Measurements from ENCODE around the gene TEX11. TPM values are rescaled to one million over a fixed set of nuclear protein-coding genes. Genes with fewer than 3 reads are reported as not detected.

Gene TEX11
- total and polyA plus RNA-seq, 9 of the 15 experiments (the other 6 are each of a cell fraction or from before 2014, with no cell fraction given) = 0.27 to 1.1 (median 0.45) TPM

DNA sequence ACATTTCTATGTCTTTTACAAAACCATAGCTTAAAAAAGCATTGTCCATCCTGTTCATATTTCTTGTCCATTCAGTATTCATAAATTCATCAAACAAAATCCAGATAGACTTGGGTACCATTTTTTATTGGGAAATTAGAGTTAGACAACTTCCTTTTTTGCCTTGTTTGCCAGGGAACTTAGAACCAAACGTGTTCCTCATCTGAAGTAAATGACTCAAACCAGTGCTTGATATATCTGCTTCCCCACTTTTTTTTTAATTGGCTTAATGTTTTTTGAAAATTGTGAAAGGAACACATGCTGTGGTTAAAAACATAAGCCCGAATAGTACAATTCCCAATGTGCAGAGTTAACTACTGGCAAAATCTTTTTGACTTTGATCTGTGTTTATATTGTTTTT, 419.7 kb downstream of the TEX11 start:
- H3K4me1 ChIP-seq (replicated peaks in 1 of 2; ENCODE audit: control insufficient read depth in 2 of 2, insufficient read depth in 2 of 2, low read length in 2 of 2) = no peaks in the 10 kb centered on the region
- DNase-seq (ENCODE audit: extremely low read depth in 1 of 4, low spot score in 3 of 4) (no peak), ATAC-seq (no peak), FAIRE-seq (no peak)
- H3K9me3 ChIP-seq (replicated peaks; ENCODE audit: control insufficient read depth, insufficient read depth, low read depth, low read length) = no peaks in the 10 kb centered on the region
- H2AFZ ChIP-seq (ENCODE audit: low read depth, low read length) = no peak overlapping the region
- H3K27me3 ChIP-seq (ENCODE audit: control insufficient read depth in 2 of 2, insufficient read depth in 2 of 2, low read length in 2 of 2) = no peaks in the 10 kb centered on the region
- H4K20me1 ChIP-seq (replicated peaks; ENCODE audit: control insufficient read depth, insufficient read depth, low read length) = no peaks in the 10 kb centered on the region
- WGBS (ENCODE audit: insufficient coverage, low coverage, missing lambda C conversion rate) = 22% methylated on average over 2 of the region's 2 CpGs
- no peak overlapping the region for H3K27ac ChIP-seq (ENCODE audit: extremely low read depth, low read depth, low read length)
- ChIA-PET CTCF (ENCODE audit: low intra/inter-chr PET ratio) (no interaction called here), POLR2A (no interaction called here)
- no peaks in the 10 kb centered on the region for H3K36me3 ChIP-seq (ENCODE audit: control insufficient read depth, insufficient read depth, low read length)
- H3K79me2 ChIP-seq (ENCODE audit: control insufficient read depth, insufficient read depth, low read length) = no peaks in the 10 kb centered on the region
- no peak overlapping the region for H3K4me3 ChIP-seq
- in situ Hi-C loops (cut with MboI) = no loop called here
- no peak for TF ChIP-seq XRCC5 (IDR thresholded peaks at IDR 0.05; ENCODE audit: low read depth, low read length)
- no peak for TF ChIP-seq ZNF140 (CRISPR knock-in tag; IDR thresholded peaks at IDR 0.05)
- TF ChIP-seq, protein P1, sequence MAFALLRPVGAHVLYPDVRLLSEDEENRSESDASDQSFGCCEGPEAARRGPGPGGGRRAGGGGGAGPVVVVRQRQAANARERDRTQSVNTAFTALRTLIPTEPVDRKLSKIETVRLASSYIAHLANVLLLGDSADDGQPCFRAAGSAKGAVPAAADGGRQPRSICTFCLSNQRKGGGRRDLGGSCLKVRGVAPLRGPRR (CRISPR knock-in tag; IDR thresholded peaks at IDR 0.05) = no peak
- TF ChIP-seq, protein P2, sequence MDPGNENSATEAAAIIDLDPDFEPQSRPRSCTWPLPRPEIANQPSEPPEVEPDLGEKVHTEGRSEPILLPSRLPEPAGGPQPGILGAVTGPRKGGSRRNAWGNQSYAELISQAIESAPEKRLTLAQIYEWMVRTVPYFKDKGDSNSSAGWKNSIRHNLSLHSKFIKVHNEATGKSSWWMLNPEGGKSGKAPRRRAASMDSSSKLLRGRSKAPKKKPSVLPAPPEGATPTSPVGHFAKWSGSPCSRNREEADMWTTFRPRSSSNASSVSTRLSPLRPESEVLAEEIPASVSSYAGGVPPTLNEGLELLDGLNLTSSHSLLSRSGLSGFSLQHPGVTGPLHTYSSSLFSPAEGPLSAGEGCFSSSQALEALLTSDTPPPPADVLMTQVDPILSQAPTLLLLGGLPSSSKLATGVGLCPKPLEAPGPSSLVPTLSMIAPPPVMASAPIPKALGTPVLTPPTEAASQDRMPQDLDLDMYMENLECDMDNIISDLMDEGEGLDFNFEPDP (CRISPR knock-in tag; IDR thresholded peaks at IDR 0.05) = no peak
- TF ChIP-seq ZNF124 (CRISPR knock-in tag; IDR thresholded peaks at IDR 0.05) = no peak
- no peak for TF ChIP-seq CHCHD3 (CRISPR knock-in tag; IDR thresholded peaks at IDR 0.05)
- TF ChIP-seq SUPT5H (IDR thresholded peaks at IDR 0.05) = no peak
- TF ChIP-seq, protein P3, sequence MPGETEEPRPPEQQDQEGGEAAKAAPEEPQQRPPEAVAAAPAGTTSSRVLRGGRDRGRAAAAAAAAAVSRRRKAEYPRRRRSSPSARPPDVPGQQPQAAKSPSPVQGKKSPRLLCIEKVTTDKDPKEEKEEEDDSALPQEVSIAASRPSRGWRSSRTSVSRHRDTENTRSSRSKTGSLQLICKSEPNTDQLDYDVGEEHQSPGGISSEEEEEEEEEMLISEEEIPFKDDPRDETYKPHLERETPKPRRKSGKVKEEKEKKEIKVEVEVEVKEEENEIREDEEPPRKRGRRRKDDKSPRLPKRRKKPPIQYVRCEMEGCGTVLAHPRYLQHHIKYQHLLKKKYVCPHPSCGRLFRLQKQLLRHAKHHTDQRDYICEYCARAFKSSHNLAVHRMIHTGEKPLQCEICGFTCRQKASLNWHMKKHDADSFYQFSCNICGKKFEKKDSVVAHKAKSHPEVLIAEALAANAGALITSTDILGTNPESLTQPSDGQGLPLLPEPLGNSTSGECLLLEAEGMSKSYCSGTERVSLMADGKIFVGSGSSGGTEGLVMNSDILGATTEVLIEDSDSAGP (CRISPR knock-in tag; IDR thresholded peaks at IDR 0.05) = no peak
- no peaks in the 10 kb centered on the region for H3K9me1 ChIP-seq (ENCODE audit: control insufficient read depth, insufficient read depth, low read length)
- intact Hi-C loops (cut with micrococcal nuclease) = no loop called here
- no TSS peak for BruUV-seq (replicated peaks)
- H3K4me2 ChIP-seq (ENCODE audit: insufficient read depth, low read length) = no peak overlapping the region
- H3K9ac ChIP-seq (ENCODE audit: insufficient read depth in 1 of 2, low read depth in 2 of 2, low read length in 2 of 2) = no peak overlapping the region

Measured in K562 (cell line).